Natural killer cell (primary cell): ENCODE data around the gene CFAP43. TPM values are rescaled to one million over a fixed set of nuclear protein-coding genes. Genes with fewer than 3 reads are reported as not detected.

ENCODE experiments used
- ATAC-seq, 3 donors: fragments of 150-1000 bp in 2 of 3; fragments of 200-7000 bp in 1 of 3; cut with Tn5 transposase; 1 replicate in 1 of 3; 2 replicates in 2 of 3; pipeline ENCODE4 v1.10.0; 2021; ENCODE audit warnings: mild to moderate bottlenecking in 2 of 3, moderate library complexity in 2 of 3
- DNase-seq, 2 donors: peaks; one replicate each; pipeline versions ENCODE4 v3.0.0 to v3.0.0-alpha.2; 2013 to 2021; ENCODE audit warnings: mixed read lengths in 1 of 2
- H3K27ac ChIP-seq: one replicate; pipeline ENCODE4 v1.5.1; 2013; ENCODE audit warnings: mild to moderate bottlenecking, low read length
- H3K27me3 ChIP-seq: one replicate; pipeline ENCODE4 v1.6.1; 2013; ENCODE audit warnings: low read length; ENCODE audit not compliant: control insufficient read depth, insufficient read depth
- H3K36me3 ChIP-seq: one replicate; pipeline ENCODE4 v1.6.1; 2013; ENCODE audit warnings: low read length; ENCODE audit not compliant: control insufficient read depth, insufficient read depth
- H3K4me1 ChIP-seq: one replicate; pipeline ENCODE4 v1.6.1; 2013; ENCODE audit warnings: low read length; ENCODE audit not compliant: control insufficient read depth, insufficient read depth
- H3K4me3 ChIP-seq: one replicate; pipeline ENCODE4 v1.5.1; 2013; ENCODE audit warnings: low read length
- H3K9me3 ChIP-seq: one replicate; pipeline ENCODE4 v1.6.1; 2013; ENCODE audit warnings: low read length; ENCODE audit not compliant: control insufficient read depth, insufficient read depth
- H3K27ac Mint-ChIP-seq, 2 donors: one replicate each; pipeline ENCODE4 v1.8.0; 2022; ENCODE audit warnings: mild to moderate bottlenecking in 2 of 2, mixed read lengths in 2 of 2, moderate library complexity in 1 of 2
- H3K27me3 Mint-ChIP-seq, 2 donors: one replicate each; pipeline ENCODE4 v1.8.0; 2022; ENCODE audit warnings: low read depth in 2 of 2, mixed read lengths in 2 of 2
- H3K36me3 Mint-ChIP-seq: one replicate; pipeline ENCODE4 v1.8.0; 2022; ENCODE audit warnings: mixed read lengths
- H3K4me1 Mint-ChIP-seq, 2 donors: one replicate each; pipeline ENCODE4 v1.8.0; 2022; ENCODE audit warnings: mixed read lengths in 2 of 2
- H3K4me3 Mint-ChIP-seq: one replicate; pipeline ENCODE4 v1.8.0; 2022; ENCODE audit warnings: mild to moderate bottlenecking, moderate library complexity, mixed read lengths
- H3K9me3 Mint-ChIP-seq, 2 donors: one replicate each; pipeline ENCODE4 v1.8.0; 2022; ENCODE audit warnings: mixed read lengths in 2 of 2
- CTCF ChIP-seq: fragments of 200-600 bp; IDR thresholded peaks from one replicate; pipeline ENCODE4 v1.8.0; 2022; ENCODE audit warnings: antibody characterized with exemption
- WGBS: methylation state at CpG from one replicate; pipeline ENCODE4 v1.1.7; 2013; ENCODE audit warnings: missing lambda C conversion rate; ENCODE audit not compliant: insufficient coverage; 5-methylcytosine and 5-hydroxymethylcytosine counted together
- intact Hi-C: fragments of 100-400 bp; cut with micrococcal nuclease; formaldehyde crosslinking; loops from one replicate; pipeline ENCODE4 v1.14.2; 2022
- total RNA-seq, 4 donors: library from RNA; stranded (reverse); fragments of 120-200 nt in 1 of 4; gene quantifications; one replicate each; pipeline versions ENCODE4 v1.2.3 to v1.2.4, GENCODE V29; 2013 to 2022

The CFAP43 gene
- total RNA-seq, 3 donors from 2014 or later (not counting 1 experiment from before 2014, with no cell fraction given), result 0.16 TPM; not detected in 2

DNA sequence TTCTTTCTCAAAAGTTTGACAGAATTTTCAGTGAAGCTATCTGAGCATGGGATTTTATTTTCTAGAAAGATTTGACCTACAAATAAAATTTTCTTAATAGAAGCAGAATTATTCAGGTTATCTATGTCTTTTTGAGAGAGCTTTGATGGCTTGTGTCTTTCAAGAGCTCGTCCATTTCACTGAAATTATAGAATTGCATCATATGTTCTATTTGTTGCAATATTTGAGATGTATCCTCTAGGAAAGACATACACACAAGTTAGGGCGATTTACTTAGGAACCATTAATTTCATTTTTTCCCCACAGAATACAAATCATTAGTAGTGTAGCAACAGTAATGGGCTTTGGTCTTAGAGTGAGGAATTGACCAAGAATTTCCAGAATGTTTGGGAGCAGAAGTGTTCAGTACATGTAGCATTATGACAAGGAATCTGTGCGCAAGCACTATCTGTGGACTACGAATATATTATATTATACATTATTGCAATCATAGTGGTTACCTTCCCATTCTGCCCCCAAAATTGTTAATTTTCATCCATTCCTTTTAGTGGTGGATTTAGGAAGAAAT, 133.7 kb downstream of the CFAP43 start:
- WGBS, result 100% methylated on average over 2 of the region's 4 CpGs
- no peak overlapping the region for H3K27ac ChIP-seq
- ATAC-seq (no peak), DNase-seq (no peak)
- H3K9me3 ChIP-seq, result peaks cover 2% of the 10 kb centered on the region
- no peak for TF ChIP-seq CTCF
- Mint-ChIP-seq H3K9me3 (no peaks in the 10 kb centered on the region), H3K27ac (no peak overlapping the region), H3K27me3 (peaks cover 13 to 30% of the 10 kb centered on the region in 2 donors), H3K36me3 (no peaks in the 10 kb centered on the region), H3K4me1 (no peaks in the 10 kb centered on the region), H3K4me3 (no peak overlapping the region)
- H3K4me1 ChIP-seq, result no peaks in the 10 kb centered on the region
- peaks cover 11% of the 10 kb centered on the region for H3K27me3 ChIP-seq
- intact Hi-C loops, result no loop called here
- no peaks in the 10 kb centered on the region for H3K36me3 ChIP-seq
- H3K4me3 ChIP-seq, result no peak overlapping the region

DNA sequence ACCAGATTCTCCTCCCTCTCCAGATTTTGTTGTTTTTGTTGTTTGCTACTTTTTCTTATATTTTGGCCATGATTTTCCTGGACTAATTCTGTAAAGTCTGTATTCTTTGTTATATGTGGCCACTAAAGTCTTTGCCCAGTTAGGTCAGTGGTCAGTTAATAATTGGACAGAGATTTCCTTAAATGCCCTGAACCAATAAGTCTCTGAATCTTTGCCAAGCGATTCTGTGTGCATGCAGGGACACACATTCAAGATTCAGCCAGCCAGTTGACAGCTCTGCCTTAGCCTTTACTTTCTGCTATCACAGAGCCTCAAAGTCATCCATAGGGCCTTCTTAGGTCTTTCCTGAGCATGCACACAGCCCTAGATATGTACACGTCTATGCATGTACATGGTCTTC, 135.5 kb downstream of the CFAP43 start:
- Mint-ChIP-seq H3K9me3 (no peaks in the 10 kb centered on the region), H3K36me3 (no peaks in the 10 kb centered on the region), H3K4me1 (no peaks in the 10 kb centered on the region), H3K27me3 (peaks cover 5 to 25% of the 10 kb centered on the region in 2 donors), H3K4me3 (no peak overlapping the region), H3K27ac (no peak overlapping the region)
- 98% methylated on average over 2 of the region's 2 CpGs for WGBS
- Histone ChIP-seq H3K27ac (no peak overlapping the region), H3K36me3 (no peaks in the 10 kb centered on the region), H3K9me3 (peaks cover 2% of the 10 kb centered on the region), H3K4me1 (no peaks in the 10 kb centered on the region), H3K4me3 (no peak overlapping the region), H3K27me3 (peaks cover 11% of the 10 kb centered on the region)
- DNase-seq, result no peak
- no peak for ATAC-seq
- no peak for TF ChIP-seq CTCF
- intact Hi-C loops, result no loop called here

DNA sequence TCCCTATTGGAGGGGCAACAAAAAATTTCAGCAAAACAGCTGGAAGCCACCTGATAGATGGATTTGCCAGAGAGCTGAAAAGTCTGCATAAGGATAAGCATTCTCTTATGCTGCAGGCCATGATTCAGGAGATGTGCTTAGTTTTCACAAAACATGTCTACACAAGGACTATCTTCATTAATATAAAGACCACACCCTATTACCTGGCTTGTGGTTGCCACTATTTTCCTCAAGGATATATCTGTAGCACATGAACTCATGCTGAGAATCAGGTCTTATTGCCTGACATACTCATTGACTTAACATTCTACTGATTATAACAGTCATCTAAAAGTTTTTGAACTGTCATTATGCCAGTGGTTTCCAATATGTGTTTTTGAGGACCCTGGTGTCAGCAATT, 139.4 kb downstream of the CFAP43 start:
- H3K27me3 ChIP-seq, result peaks cover 8% of the 10 kb centered on the region
- H3K4me3 ChIP-seq, result no peak overlapping the region
- no peaks in the 10 kb centered on the region for H3K36me3 ChIP-seq
- DNase-seq (no peak), ATAC-seq (no peak)
- Mint-ChIP-seq H3K27ac (no peak overlapping the region), H3K4me1 (no peaks in the 10 kb centered on the region), H3K9me3 (no peaks in the 10 kb centered on the region), H3K27me3 (peaks cover 9 to 13% of the 10 kb centered on the region in 2 donors), H3K4me3 (no peak overlapping the region), H3K36me3 (no peaks in the 10 kb centered on the region)
- TF ChIP-seq CTCF, result no peak
- no peak overlapping the region for H3K27ac ChIP-seq
- intact Hi-C loops, result no loop called here
- H3K4me1 ChIP-seq, result no peaks in the 10 kb centered on the region
- H3K9me3 ChIP-seq, result peaks cover 2% of the 10 kb centered on the region

DNA sequence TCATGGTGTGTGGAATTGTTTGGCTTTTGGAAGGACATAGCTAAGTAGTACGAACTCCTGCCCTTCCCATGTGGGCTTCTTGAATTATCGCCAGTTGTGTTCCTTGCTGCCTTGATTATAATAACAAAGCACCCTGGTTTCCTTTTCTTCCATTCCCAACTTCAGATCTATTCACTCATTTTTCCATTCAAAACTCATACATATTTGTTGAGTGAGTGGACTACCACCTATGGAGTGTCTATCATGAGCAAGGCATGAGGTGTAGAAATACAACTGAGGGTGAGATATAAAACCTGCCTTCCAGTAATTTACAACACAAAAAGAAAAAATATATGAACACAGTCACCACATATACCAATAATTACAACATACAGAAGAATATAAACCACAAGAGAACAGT, 141.6 kb downstream of the CFAP43 start:
- H3K4me1 Mint-ChIP-seq, result no peaks in the 10 kb centered on the region
- ATAC-seq (no peak), DNase-seq (no peak)
- no peaks in the 10 kb centered on the region for H3K9me3 ChIP-seq
- peaks cover 0 to 8% of the 10 kb centered on the region in 2 donors for H3K27me3 Mint-ChIP-seq
- TF ChIP-seq CTCF, result no peak
- no peaks in the 10 kb centered on the region for H3K9me3 Mint-ChIP-seq
- no peak overlapping the region for H3K4me3 Mint-ChIP-seq
- no peak overlapping the region for H3K27ac Mint-ChIP-seq
- H3K4me3 ChIP-seq, result no peak overlapping the region
- intact Hi-C loops, result no loop called here
- no peaks in the 10 kb centered on the region for H3K36me3 Mint-ChIP-seq
- 84% methylated on average over 2 of the region's 2 CpGs for WGBS
- H3K36me3 ChIP-seq, result no peaks in the 10 kb centered on the region
- H3K4me1 ChIP-seq, result no peaks in the 10 kb centered on the region
- H3K27ac ChIP-seq, result no peak overlapping the region
- H3K27me3 ChIP-seq, result no peaks in the 10 kb centered on the region
